ENCODE data around the gene VSIG1. TPM values are rescaled to one million over a fixed set of nuclear protein-coding genes. Genes with fewer than 3 reads are reported as not detected.

VSIG1 gene
- total and polyA plus RNA-seq, 2 experiments from 2014 or later: 1.2 to 1.7 TPM

GRCh38 chrX:108022491-108023089 is 22.3 kb upstream of the VSIG1 start:
- no peak for DNase-seq (ENCODE audit: low spot score)
- Histone ChIP-seq H3K4me2 (no peak overlapping the region), H3K36me3 (ENCODE audit: insufficient read depth) (no peaks in the 10 kb centered on the region), H3K9me2 (ENCODE audit: insufficient read depth) (no peaks in the 10 kb centered on the region), H3K4me3 (no peak overlapping the region), H3K27ac (ENCODE audit: low read depth) (no peak overlapping the region), H3K27me3 (ENCODE audit: insufficient read depth) (no peaks in the 10 kb centered on the region), H3K4me1 (ENCODE audit: insufficient read depth) (no peaks in the 10 kb centered on the region; the same call in 1 of the 2 replicates), H3F3A (replicated peaks; ENCODE audit: low read depth) (no peaks in the 10 kb centered on the region), H4K20me1 (replicated peaks; ENCODE audit: insufficient read depth) (no peaks in the 10 kb centered on the region), H2AFZ (no peak overlapping the region), H3K79me2 (replicated peaks; ENCODE audit: insufficient read depth) (no peaks in the 10 kb centered on the region)
- no peak for TF ChIP-seq CREB1 (CRISPR knock-in tag; IDR thresholded peaks at IDR 0.05; ENCODE audit: low read depth)
- TF ChIP-seq EZH2phosphoT487 (IDR thresholded peaks at IDR 0.05; ENCODE audit: unreplicated experiment): no peak
- TF ChIP-seq ZNF331 (CRISPR knock-in tag; IDR thresholded peaks at IDR 0.05; ENCODE audit: low read depth): no peak
- TF ChIP-seq STAT1 (IDR thresholded peaks at IDR 0.05; ENCODE audit: unreplicated experiment): no peak
- no peak for TF ChIP-seq ZNF462 (CRISPR knock-in tag; IDR thresholded peaks at IDR 0.05)
- TF ChIP-seq POLR2AphosphoS5 (IDR thresholded peaks at IDR 0.05; ENCODE audit: low read depth): no peak
- no peak for TF ChIP-seq REST (IDR thresholded peaks at IDR 0.05; ENCODE audit: unreplicated experiment)
- no peak for TF ChIP-seq ETS1 (IDR thresholded peaks at IDR 0.05)
- TF ChIP-seq NANOG (IDR thresholded peaks at IDR 0.05; ENCODE audit: borderline replicate concordance): no peak
- TF ChIP-seq EZH2 (IDR thresholded peaks at IDR 0.05; ENCODE audit: low read depth, unreplicated experiment): no peak
- TF ChIP-seq ZNF114 (CRISPR knock-in tag; IDR thresholded peaks at IDR 0.05): no peak
- Mint-ChIP-seq H3K36me3 (ENCODE audit: low read depth) (no peaks in the 10 kb centered on the region), H3K4me1 (peaks cover 8% of the 10 kb centered on the region; the same call in 2 of the 3 replicates), H3K27me3 (ENCODE audit: insufficient read depth, low read depth, poor library complexity) (peaks cover 3% of the 10 kb centered on the region), H3K27ac (no peak overlapping the region), H3K4me3 (no peak overlapping the region), H3K9me3 (no peaks in the 10 kb centered on the region)
- ATAC-seq: no peak
